Measurements from ENCODE around the gene SLC66A1. TPM values are rescaled to one million over a fixed set of nuclear protein-coding genes. Genes with fewer than 3 reads are reported as not detected.

SLC66A1 gene
- total RNA-seq, 4 donors from 2014 or later = 10.0 to 16.5 (median 11.3) TPM

DNA sequence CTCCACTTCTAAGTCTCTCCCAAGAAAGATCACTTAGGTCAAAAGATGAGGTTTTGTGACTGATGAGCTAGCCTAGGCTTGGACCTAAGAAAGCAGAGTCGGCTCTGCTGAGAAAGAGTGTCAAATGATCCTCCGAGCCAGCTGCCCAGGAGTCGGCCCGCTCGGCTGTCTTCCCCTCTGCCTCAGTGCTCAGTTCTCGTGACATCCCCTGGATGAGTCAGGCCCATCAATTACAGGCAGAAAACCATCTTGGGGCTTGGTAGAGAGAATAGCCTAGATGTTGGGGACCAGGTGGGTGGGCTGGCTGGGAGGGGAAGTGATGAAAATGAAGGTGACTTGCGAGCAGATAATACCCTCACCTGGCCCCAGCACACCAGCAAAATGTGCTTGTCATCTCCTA is 60.5 kb downstream of the SLC66A1 start:
- peaks cover 14 to 58% (median 50%) of the 10 kb centered on the region in 4 donors for H3K36me3 ChIP-seq
- intact Hi-C loops (cut with DNase I) = no loop called here
- WGBS = 68% methylated on average over 6 of the region's 7 CpGs
- peak overlapping the region; percentile 62 to 71 (median 64) for H3K27ac ChIP-seq (replicated peaks in 1 of 4)
- H3K4me3 ChIP-seq = no peak overlapping the region
- TF ChIP-seq POLR2AphosphoS5 (IDR thresholded peaks at IDR 0.05) (no peak), EP300 (IDR thresholded peaks at IDR 0.05) (no peak), POLR2A (IDR thresholded peaks at IDR 0.05; ENCODE audit: low read depth) (no peak)
- TF ChIP-seq, protein P1, sequence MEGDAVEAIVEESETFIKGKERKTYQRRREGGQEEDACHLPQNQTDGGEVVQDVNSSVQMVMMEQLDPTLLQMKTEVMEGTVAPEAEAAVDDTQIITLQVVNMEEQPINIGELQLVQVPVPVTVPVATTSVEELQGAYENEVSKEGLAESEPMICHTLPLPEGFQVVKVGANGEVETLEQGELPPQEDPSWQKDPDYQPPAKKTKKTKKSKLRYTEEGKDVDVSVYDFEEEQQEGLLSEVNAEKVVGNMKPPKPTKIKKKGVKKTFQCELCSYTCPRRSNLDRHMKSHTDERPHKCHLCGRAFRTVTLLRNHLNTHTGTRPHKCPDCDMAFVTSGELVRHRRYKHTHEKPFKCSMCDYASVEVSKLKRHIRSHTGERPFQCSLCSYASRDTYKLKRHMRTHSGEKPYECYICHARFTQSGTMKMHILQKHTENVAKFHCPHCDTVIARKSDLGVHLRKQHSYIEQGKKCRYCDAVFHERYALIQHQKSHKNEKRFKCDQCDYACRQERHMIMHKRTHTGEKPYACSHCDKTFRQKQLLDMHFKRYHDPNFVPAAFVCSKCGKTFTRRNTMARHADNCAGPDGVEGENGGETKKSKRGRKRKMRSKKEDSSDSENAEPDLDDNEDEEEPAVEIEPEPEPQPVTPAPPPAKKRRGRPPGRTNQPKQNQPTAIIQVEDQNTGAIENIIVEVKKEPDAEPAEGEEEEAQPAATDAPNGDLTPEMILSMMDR (IDR thresholded peaks at IDR 0.05) = no peak
- H3K27me3 ChIP-seq = no peaks in the 10 kb centered on the region
- no peaks in the 10 kb centered on the region for H3K9me3 ChIP-seq
- peaks cover 36 to 64% (median 57%) of the 10 kb centered on the region in 4 donors for H3K4me1 ChIP-seq
- no peak for DNase-seq (ENCODE audit: extremely low spot score)

DNA sequence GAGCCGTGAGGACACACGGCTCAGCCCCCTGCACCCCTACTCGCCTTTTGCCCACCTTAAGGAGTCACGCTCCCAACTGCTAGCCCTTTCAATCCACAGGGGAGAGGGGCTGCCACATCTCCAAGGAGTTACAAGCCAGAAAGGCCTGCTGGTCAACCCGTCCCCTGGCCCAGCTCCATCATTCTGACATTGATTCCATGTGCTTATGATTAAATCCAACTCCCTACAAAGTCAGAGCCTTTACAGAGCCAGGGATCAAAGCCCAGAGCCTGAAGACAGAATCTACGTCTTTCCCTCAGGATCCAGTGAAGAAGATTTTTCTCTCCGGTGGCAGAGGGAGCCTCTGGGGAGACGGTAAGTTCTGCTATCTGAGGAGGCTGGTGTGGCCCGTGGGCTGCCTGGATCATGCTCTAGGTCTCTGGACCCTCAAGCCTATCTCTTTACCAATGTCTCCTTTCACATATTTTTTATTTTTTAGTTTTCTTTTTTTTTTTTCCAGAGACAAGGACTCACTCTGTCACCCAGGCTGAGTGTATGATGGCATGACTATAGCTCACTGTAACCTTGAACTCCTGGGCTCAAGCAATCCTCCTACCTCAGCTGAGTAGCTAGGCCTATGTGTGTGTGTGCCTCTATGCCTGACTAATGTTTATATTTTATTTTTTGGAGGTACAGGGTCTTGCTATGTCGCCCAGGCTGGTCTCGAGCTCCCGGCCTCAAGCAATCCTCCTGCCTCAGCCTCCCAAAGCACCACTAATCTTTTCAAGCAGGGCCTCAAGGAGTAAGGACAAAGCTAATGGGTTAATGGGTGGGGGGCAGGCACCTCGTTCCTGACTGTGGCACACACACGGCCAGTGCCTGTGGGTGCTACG is 61.3 kb downstream of the SLC66A1 start:
- WGBS = 74% methylated on average over 11 of the region's 15 CpGs
- H3K27ac ChIP-seq (replicated peaks in 1 of 4) = peak overlapping the region; percentile 62 to 71 (median 64)
- no peaks in the 10 kb centered on the region for H3K27me3 ChIP-seq
- H3K36me3 ChIP-seq = peaks cover 22 to 66% (median 59%) of the 10 kb centered on the region in 4 donors
- H3K4me3 ChIP-seq = no peak overlapping the region
- H3K4me1 ChIP-seq = peaks cover 33 to 56% (median 50%) of the 10 kb centered on the region in 4 donors
- DNase-seq (ENCODE audit: extremely low spot score) = no peak
- TF ChIP-seq POLR2A (IDR thresholded peaks at IDR 0.05; ENCODE audit: low read depth) (no peak), EP300 (IDR thresholded peaks at IDR 0.05) (no peak), POLR2AphosphoS5 (IDR thresholded peaks at IDR 0.05) (no peak)
- TF ChIP-seq, protein P1 (IDR thresholded peaks at IDR 0.05) = no peak
- H3K9me3 ChIP-seq = no peaks in the 10 kb centered on the region
- intact Hi-C loops (cut with DNase I) = no loop called here

GRCh38 chr1:19374083-19374801 is 62.1 kb downstream of the SLC66A1 start:
- H3K27me3 ChIP-seq = no peaks in the 10 kb centered on the region
- TF ChIP-seq EP300 (IDR thresholded peaks at IDR 0.05) = no peak
- TF ChIP-seq, protein P1 (IDR thresholded peaks at IDR 0.05) = peak in 2 of 3 experiments; percentile 6 to 37
- H3K27ac ChIP-seq (replicated peaks in 1 of 4) = peak overlapping the region; percentile 62 to 71 (median 64)
- peaks cover 23 to 71% (median 63%) of the 10 kb centered on the region in 4 donors for H3K36me3 ChIP-seq
- no peaks in the 10 kb centered on the region for H3K9me3 ChIP-seq
- H3K4me3 ChIP-seq = no peak overlapping the region
- H3K4me1 ChIP-seq = peaks cover 33 to 49% (median 46%) of the 10 kb centered on the region in 4 donors
- intact Hi-C loops (cut with DNase I) = no loop called here
- WGBS = 81% methylated on average over 11 of the region's 14 CpGs
- DNase-seq (ENCODE audit: extremely low spot score) = no peak

DNA sequence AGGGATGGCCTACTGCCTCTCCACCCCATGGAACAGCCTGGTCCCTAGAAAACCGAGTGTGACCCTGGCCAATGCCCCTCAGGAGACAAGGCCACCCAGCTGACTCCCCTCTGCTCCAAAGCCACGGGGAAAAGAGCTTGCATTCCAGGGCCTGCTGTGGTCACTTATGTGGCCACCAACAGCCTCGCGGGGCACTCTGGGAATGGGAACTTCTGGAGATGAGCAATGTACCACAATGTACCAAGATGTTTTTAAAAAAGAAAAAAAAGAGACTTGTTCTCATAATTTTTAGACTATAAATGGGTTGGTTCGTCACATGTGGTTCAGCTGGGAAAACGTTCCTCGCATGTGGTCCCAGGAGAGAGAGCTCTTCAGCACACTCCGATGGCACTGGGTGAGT is 62.8 kb downstream of the SLC66A1 start:
- Histone ChIP-seq H3K4me3 (no peak overlapping the region), H3K27me3 (no peaks in the 10 kb centered on the region), H3K36me3 (peaks cover 23 to 78% (median 69%) of the 10 kb centered on the region in 4 donors), H3K4me1 (peaks cover 30 to 42% (median 40%) of the 10 kb centered on the region in 4 donors), H3K9me3 (no peaks in the 10 kb centered on the region), H3K27ac (replicated peaks in 1 of 4) (peak overlapping the region; percentile 62 to 71 (median 64))
- TF ChIP-seq EP300 (IDR thresholded peaks at IDR 0.05) (no peak), POLR2AphosphoS5 (IDR thresholded peaks at IDR 0.05) (no peak), POLR2A (IDR thresholded peaks at IDR 0.05; ENCODE audit: low read depth) (no peak)
- TF ChIP-seq, protein P1 (IDR thresholded peaks at IDR 0.05) = no peak
- 88% methylated on average over 8 of the region's 8 CpGs for WGBS
- intact Hi-C loops (cut with DNase I) = no loop called here
- DNase-seq (ENCODE audit: extremely low spot score) = no peak
